Spinal cord (tissue), 10 donors: ENCODE data around the gene TBRG1. TPM values are rescaled to one million over a fixed set of nuclear protein-coding genes. Genes with fewer than 3 reads are reported as not detected.
"Not testable (repeated sequence)": the region's sequence is repeated elsewhere in the genome, so short reads cannot be mapped to it uniquely, and the experiment has no call there.

ENCODE experiments used
- DNase-seq, 6 donors: peaks; one replicate each; pipeline versions ENCODE4 v3.0.0 to v3.0.0-alpha.2; 2013 to 2015; ENCODE audit warnings: low spot score in 6 of 6, low read depth in 4 of 6
- H3K27ac ChIP-seq: one replicate; pipeline ENCODE4 v1.5.1; 2013; ENCODE audit warnings: low read depth, low read length, control low read depth
- H3K27me3 ChIP-seq: one replicate; pipeline ENCODE4 v1.6.1; 2013; ENCODE audit warnings: low read length; ENCODE audit not compliant: control insufficient read depth, insufficient read depth
- H3K36me3 ChIP-seq: one replicate; pipeline ENCODE4 v1.6.1; 2013; ENCODE audit warnings: low read length; ENCODE audit not compliant: control insufficient read depth, insufficient read depth
- H3K4me1 ChIP-seq: one replicate; pipeline ENCODE4 v1.6.1; 2013; ENCODE audit warnings: low read length; ENCODE audit not compliant: control insufficient read depth, insufficient read depth
- H3K4me3 ChIP-seq: one replicate; pipeline ENCODE4 v1.5.1; 2013; ENCODE audit warnings: low read depth, low read length, control low read depth
- H3K9me3 ChIP-seq: one replicate; pipeline ENCODE4 v1.6.1; 2013; ENCODE audit warnings: low read length; ENCODE audit not compliant: control insufficient read depth, insufficient read depth
- WGBS: methylation state at CpG from one replicate; pipeline ENCODE4 v1.1.5; 2013; ENCODE audit warnings: missing lambda C conversion rate; ENCODE audit not compliant: insufficient coverage; 5-methylcytosine and 5-hydroxymethylcytosine counted together
- polyA plus RNA-seq, 2 donors: library from polyadenylated mRNA; unstranded; fragments of 120-200 nt; gene quantifications; one replicate each; pipeline ENCODE4 v1.2.1, GENCODE V29; 2013; ENCODE audit not compliant: insufficient read length in 2 of 2
- total RNA-seq, 2 donors: library from RNA; depleted of rRNA in 1 of 2; stranded (reverse); fragments of 120-200 nt in 1 of 2; fragments of >200 nt in 1 of 2; gene quantifications; one replicate each; pipeline versions ENCODE4 v1.2.3 to v1.2.4, GENCODE V29; 2013 to 2014
- donor health status: healthy.

TBRG1 gene
- total and polyA plus RNA-seq, 4 donors = 26.5 to 52.0 (median 43.5) TPM

GRCh38 chr11:124591430-124591829 lies 31.2 kb upstream of the TBRG1 start:
- H3K36me3 ChIP-seq = no peaks in the 10 kb centered on the region
- 90% methylated on average over 2 of the region's 2 CpGs for WGBS

DNA sequence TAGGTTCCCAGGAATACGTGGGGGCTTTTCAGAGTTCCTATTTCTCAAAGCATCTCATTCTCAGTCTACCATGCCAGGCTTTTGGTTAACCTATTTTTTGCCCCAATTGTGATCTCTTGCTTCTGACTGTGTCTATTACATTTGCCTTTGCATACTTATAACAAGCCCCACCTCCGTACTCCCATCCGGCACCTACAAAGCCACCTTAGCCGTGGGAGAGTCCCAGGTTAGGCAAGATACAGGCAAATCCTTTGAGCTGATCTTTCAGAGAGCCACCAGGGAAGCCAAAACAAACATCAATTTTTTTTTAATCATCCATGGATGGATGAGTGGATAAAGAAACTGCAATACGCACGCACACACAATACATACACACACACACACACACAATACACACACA lies 30.0 kb upstream of the TBRG1 start:
- Histone ChIP-seq H3K9me3 (no peaks in the 10 kb centered on the region), H3K4me3 (no peak overlapping the region), H3K36me3 (no peaks in the 10 kb centered on the region), H3K27ac (no peak overlapping the region), H3K27me3 (no peaks in the 10 kb centered on the region), H3K4me1 (no peaks in the 10 kb centered on the region)
- DNase-seq = no peak
- WGBS = 100% methylated on average over 1 of the region's 6 CpGs

More at GRCh38 chr11:124591430-124591829, 31.2 kb upstream of the TBRG1 start:
- Histone ChIP-seq H3K27ac (no peak overlapping the region), H3K27me3 (no peaks in the 10 kb centered on the region), H3K9me3 (no peaks in the 10 kb centered on the region), H3K4me3 (no peak overlapping the region), H3K4me1 (no peaks in the 10 kb centered on the region)
- DNase-seq = no peak

DNA sequence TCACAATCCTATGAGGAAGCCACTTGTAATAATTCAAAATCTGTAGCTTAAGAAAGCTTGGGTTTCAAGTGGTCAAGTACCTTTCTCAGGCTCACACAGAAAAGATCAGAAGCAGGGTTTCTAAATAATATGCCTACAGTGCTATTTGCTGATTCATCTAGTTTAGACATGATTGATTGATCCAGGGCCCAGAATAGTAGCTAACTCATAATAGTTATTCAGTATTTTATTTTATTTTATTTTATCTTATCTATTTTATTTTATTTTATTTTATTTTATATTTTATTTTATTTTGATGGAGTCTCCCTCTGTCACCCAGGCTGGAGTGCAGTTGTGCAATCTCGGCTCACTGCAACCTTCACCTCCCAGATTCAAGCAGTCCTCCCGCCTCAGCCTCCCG lies 27.4 kb upstream of the TBRG1 start:
- Histone ChIP-seq H3K4me1 (no peaks in the 10 kb centered on the region), H3K4me3 (no peak overlapping the region), H3K9me3 (no peaks in the 10 kb centered on the region), H3K27me3 (no peaks in the 10 kb centered on the region), H3K27ac (no peak overlapping the region), H3K36me3 (no peaks in the 10 kb centered on the region)
- no peak for DNase-seq
- 100% methylated on average over 1 of the region's 3 CpGs for WGBS

GRCh38 chr11:124597626-124598025 lies 25.0 kb upstream of the TBRG1 start:
- H3K27ac ChIP-seq = no peak overlapping the region

DNA sequence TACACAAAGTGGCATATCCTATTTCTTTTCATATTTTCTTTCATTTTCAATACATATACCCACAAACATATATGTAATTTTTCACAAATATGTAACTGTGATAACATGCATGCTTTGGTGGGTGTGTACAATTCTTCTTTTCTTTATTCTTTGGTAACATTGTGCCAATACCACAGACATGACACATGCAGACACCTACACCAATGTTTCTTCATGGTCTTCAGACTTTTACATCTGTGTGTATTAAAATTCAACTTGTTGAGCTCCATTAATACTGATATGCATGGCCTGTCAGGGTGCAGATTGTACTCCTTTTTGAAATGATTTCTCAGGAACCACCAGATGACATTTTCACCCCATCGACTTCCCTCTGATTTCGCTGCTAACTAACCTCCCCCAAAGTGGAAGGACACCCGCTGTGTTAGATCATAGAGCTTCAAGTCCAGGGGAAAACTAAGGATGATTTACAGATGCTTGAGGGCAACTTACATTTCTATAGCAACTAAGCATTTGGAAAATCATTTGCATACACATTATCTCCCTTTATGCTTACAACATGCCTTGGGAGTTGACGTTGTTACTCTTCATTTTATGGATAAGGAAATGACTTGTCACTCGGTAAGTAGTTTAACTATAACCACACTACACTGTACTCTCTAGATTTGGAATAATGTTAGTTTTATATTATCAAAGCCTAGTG lies 21.9 kb upstream of the TBRG1 start:
- WGBS = no CpG with 5 or more reads among the region's 5 CpGs

More at GRCh38 chr11:124597626-124598025, 25.0 kb upstream of the TBRG1 start:
- no peaks in the 10 kb centered on the region for H3K9me3 ChIP-seq
- H3K4me1 ChIP-seq = no peaks in the 10 kb centered on the region
- H3K36me3 ChIP-seq = no peaks in the 10 kb centered on the region
- no peak for DNase-seq
- H3K4me3 ChIP-seq = no peak overlapping the region
- no peaks in the 10 kb centered on the region for H3K27me3 ChIP-seq

DNA sequence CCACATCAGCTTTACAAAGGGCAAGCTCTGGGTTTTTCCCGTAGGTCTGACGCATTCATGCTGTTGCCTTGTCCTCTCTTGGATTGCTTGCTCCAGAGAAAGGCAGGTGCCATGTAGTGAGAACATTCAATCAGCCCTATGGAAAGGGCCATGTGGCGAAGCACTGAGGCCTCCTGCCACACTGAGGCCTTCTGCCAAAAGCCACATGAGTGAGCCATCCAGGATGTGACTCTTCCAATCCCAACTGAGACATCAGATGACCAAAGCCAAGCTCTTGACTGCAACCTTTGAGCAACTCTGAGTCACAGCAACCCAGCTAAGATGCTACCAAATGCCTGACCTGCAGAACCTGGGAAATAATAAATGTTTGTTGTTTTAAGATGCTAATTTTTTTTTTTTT lies 20.5 kb upstream of the TBRG1 start:
- Histone ChIP-seq H3K9me3 (no peaks in the 10 kb centered on the region), H3K36me3 (no peaks in the 10 kb centered on the region), H3K4me3 (no peak overlapping the region), H3K27ac (no peak overlapping the region), H3K4me1 (no peaks in the 10 kb centered on the region), H3K27me3 (no peaks in the 10 kb centered on the region)
- whole genome bisulfite sequencing = 90% methylated on average over 3 of the region's 3 CpGs
- no peak for DNase-seq

More for the DNA sequence above, 21.9 kb upstream of the TBRG1 start:
- H3K36me3 ChIP-seq = no peaks in the 10 kb centered on the region
- peak in 1 of 6 donors; percentile 70 for DNase-seq
- H3K4me1 ChIP-seq = no peaks in the 10 kb centered on the region
- H3K27ac ChIP-seq = no peak overlapping the region
- H3K9me3 ChIP-seq = no peaks in the 10 kb centered on the region
- H3K4me3 ChIP-seq = no peak overlapping the region
- no peaks in the 10 kb centered on the region for H3K27me3 ChIP-seq

DNA sequence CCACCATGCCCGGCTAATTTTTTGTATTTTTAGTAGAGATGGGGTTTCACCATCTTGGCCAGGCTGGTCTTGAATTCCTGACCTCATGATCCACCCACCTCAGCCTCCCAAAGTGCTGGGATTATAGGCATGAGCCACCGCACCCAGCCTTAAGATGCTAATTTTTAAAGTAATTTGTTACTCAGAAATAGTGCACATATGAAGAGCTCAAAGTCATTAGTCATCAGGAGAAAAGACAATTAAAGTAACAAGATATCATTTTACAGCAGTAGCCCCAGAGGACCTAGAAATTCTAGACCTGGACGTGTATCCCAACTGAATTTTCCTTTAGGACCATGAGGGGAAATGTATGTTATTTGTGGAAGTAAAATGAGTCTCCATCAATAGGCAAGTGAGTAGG lies 19.9 kb upstream of the TBRG1 start:
- WGBS = no CpG with 5 or more reads among the region's 3 CpGs
- not testable (repeated sequence) for H3K36me3 ChIP-seq, H3K9me3 ChIP-seq, H3K27ac ChIP-seq, H3K4me1 ChIP-seq, H3K4me3 ChIP-seq, DNase-seq, H3K27me3 ChIP-seq

GRCh38 chr11:124605719-124606118 lies 16.9 kb upstream of the TBRG1 start:
- DNase-seq = no peak
- 83% methylated on average over 2 of the region's 3 CpGs for WGBS
- Histone ChIP-seq H3K27ac (no peak overlapping the region), H3K4me1 (no peaks in the 10 kb centered on the region), H3K9me3 (no peaks in the 10 kb centered on the region), H3K27me3 (no peaks in the 10 kb centered on the region), H3K4me3 (no peak overlapping the region), H3K36me3 (no peaks in the 10 kb centered on the region)

DNA sequence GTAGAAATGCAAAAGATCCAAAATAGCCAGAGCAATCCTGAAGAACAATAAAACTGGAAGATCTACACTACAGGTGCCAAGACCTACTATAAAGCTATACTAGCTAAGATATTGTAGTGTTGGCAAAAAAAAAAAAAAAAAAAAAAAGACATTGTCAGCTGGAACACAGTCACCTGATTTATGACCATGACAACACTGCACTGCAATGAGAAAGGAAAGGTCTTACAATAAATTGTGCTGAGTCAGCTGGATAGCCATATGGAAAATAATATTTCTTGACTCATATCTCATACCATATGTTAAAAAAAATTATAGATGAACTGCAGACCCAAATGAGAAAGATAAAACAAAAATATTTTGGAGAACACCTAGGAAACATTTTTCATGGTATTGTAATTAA lies 14.5 kb upstream of the TBRG1 start:
- no peaks in the 10 kb centered on the region for H3K27me3 ChIP-seq
- H3K9me3 ChIP-seq = no peaks in the 10 kb centered on the region
- no peaks in the 10 kb centered on the region for H3K4me1 ChIP-seq
- no peak overlapping the region for H3K4me3 ChIP-seq
- no peaks in the 10 kb centered on the region for H3K36me3 ChIP-seq
- H3K27ac ChIP-seq = no peak overlapping the region
- no peak for DNase-seq

DNA sequence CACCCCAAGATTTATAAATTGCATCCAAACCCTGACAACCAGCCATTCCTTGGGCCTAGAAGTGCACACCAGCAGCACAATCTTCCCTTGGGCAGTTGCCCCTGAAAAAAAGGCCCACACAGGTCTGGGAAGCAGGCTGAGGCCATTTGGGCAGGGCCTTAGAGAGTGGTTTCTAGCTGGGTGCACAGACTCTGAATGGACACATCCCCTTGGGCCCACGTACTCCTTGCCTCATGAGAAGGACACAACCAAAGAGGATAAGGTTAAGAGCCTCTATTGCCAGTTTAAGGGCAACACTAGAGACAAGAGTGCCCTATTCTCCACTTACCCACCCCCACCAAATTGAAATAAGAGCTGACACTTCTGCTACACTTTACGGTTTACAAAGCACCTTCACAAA lies 12.4 kb upstream of the TBRG1 start:
- H3K4me3 ChIP-seq = no peak overlapping the region
- no peaks in the 10 kb centered on the region for H3K4me1 ChIP-seq
- WGBS = 78% methylated on average over 1 of the region's 2 CpGs
- no peak overlapping the region for H3K27ac ChIP-seq
- no peaks in the 10 kb centered on the region for H3K36me3 ChIP-seq
- H3K27me3 ChIP-seq = no peaks in the 10 kb centered on the region
- DNase-seq = no peak
- H3K9me3 ChIP-seq = no peaks in the 10 kb centered on the region
